SHP77 (cell line): ENCODE data around the gene DNAJC30.

Experiments used
- DNase-seq, 2 experiments: peaks; one replicate each; lab custom pipeline; 2025; lab: John Stamatoyannopoulos, UW

Gene DNAJC30

DNA sequence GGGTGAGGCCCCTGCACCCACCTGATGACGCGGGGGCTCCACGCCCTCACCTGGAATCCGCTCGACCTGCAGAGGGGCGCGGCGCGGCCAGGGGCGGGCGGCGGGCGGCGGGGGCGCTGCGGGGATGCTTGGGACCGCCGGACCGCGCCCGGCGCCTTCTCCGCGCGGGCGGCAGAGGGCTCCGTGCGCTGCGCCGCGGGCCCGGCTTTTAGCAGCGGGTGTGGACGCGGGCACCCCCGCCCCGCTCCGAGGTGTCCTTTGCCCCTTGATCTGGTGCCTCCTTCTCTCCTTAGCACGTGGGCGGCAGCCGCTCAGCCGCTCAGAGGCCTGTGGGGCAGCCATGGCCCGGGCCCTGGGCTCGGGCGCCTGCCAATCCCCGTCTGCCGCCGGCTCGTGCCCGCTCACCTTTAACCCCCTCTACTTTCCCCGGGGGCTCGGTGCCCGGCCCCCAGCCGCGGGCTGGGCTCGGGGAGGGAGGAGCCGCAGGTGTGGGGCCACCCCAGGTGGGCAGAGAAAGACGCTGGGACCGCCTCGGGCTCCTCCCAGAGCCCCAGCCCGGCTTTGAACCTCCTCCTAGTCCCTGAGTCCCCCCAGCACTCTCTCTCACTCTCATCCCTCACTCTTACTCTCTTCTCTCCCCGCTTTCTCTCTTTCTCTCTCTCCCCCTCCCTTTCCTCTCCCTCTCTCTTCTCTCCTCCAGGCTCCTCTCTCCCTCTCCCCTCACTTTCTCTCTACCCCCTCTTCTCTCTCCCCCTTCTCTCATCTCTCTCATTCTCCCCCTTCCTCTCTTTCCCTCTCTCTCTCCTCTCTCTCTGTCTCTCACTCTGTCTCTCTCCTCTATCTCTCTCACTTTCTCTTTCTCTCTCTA is 35.3 kb downstream of the DNAJC30 start:
- no peak for DNase-seq

DNA sequence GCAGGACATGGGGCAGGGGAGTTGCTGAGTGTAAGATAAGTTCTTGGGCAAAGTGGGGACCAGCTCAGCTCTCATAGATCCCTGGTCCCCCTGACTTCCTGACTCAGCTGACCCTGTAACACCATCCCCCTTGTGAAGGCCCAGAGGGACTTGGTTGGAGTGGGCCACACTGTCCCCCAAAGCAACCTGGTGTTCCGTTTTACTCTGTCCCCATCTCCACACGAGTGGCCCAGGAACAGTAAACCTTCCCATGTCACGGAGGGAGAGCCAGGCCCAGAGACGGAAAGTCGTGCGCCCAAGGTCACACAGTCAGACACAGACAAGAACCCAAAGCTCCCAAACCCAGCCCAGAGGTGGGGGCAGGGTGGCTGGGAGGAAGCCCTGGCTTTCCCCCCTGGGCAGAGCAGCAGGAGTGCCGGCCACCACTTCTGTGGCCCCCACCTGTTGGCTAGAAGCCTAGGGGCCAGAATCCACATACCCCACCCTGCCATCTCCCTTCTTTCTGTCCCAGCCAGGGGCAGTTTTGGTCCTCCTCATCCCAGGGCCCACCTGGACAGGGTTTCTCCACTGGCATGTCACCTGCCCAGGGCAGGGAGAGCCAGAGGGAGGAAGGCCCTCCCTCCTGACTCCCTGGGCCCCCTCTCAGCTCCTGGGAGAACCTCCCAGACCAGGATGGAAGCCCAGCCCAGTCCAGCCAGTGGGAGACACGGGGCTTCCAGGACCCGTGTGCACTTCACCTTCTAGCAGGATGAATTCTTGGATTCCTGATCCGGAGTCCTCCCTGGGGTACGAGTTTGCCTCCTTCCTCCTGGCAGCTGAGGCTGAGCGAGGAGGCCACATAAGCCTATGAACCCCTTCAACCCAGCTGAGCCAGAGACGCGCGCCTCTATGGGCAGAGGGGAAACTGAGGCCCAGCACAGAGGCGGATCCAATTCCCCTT is 36.2 kb downstream of the DNAJC30 start:
- DNase-seq, result no peak

DNA sequence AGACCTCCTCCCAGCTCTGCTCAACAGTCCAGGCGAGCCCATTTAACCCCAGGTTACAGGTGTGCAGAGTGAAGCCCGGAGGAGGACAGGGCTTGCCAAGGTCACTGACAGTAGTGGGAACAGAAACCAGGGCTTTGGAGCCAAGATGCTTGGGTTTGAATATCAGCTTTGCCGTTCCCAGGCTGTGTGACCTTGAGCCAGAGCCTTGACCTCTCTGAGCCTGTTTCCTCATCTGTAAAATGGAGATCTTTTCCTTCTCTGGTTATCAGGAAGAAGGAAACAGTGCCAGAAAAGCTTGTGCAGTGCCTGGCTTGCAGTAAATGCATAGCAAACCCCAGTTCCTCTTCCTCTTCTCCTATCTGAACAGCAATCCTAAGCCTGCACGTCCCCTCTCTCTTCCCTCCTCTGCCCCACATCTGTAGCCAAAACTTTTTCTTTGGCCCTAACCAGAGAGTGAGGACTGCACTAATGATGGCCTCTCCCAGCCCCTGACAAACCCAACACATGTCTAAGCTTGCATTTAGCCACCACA is 37.5 kb downstream of the DNAJC30 start:
- no peak for DNase-seq

DNA sequence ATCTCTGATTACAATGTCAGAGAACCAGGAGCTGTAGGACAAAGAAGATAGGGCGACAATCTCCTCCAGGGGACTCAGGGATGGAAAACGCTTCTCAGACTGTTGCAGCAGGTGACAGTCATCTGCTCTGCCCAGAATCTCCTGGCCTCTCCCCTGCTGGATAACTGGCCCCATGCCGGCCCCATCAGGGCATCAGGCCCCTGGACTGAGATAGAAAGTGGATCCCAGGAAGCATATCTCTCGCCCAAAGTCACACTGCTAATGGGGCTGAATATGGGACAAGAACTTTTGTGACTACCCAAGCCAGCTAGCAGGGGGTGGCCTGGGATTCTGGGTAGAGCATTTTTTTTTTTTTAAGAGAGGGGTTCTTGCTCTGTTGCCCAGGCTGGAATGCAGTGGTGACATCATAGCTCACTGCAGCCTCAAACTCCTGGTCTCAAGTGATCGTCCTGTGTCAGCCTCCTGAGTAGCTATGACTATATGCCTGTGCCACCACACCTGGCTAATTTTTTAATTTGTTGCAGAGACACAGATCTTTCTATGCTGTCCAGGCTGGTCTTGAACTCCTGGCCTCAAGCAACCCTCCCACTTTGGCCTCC is 38.5 kb downstream of the DNAJC30 start:
- no peak for DNase-seq

DNA sequence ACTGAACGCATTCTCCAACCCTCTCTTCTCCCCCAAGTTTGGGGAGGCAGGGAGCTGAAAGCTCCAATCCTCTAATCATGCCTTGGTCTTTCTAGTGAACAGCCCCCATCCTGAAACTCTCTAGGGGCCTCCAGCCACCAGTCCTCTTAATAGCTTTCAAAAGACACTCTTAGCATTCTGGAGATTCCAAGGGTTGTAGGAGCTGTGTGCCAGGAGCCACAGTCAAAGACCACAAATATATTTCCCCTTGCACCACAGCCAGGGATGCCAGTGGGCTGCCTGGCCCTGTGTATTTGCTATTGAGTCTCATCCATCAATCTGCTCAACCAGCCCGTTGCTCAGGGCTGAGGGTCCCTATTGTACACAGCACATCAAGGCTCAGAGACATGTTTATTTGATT is 40.4 kb downstream of the DNAJC30 start:
- DNase-seq, result no peak

DNA sequence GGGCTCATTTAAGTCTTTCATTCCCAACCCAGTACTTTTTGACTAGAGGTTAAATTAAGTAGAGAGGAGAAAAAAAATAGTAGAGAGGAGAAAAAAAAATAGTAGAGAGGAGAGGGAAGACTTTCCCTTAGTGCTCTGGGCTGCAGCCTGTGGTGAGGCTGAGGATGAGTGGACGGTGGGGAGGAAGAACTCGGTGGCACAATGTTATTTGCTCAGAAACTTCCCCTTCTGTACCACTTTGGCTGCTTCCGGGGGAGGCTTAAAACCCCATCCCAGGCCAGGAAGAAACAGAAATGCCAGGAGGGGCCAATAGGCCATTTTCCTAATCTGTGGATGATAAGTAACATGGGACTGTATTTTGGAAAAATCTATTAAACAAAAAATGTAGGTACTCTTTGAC is 44.3 kb downstream of the DNAJC30 start:
- DNase-seq, result no peak

DNA sequence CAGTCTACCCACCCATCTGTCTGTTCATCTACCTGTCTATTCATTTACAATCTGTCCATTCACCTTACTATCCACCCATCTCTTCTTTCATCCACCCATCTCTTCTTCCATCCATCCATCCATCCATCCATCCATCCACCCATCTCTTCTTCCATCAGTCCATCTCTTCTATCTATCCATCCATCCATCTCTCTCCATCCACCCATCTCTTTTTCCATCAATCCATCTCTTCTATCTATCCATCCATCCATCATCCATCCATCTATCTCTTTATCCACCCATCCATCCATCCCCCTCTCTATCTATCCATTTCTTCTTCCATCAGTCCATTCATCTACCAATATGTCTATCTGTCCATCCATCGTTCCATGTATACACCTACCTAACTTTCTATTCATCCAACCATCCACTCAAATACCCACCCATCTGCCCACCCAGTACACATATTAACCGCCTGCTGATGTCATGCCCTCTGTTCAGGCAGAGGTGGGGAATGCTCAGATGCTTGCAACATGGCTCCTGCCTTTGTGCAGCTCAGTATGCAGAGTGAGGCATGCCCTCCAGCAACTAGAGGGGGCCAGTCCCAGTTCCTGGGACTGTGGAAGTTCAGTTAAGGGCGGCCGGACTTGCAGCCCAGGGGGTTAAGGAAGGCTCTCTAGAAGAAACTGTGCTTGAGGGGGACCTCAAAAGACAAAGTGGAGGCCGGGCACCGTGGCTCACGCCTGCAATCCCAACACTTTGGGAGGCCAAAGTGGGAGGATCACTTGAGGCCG is 47.6 kb downstream of the DNAJC30 start:
- DNase-seq, result no peak

DNA sequence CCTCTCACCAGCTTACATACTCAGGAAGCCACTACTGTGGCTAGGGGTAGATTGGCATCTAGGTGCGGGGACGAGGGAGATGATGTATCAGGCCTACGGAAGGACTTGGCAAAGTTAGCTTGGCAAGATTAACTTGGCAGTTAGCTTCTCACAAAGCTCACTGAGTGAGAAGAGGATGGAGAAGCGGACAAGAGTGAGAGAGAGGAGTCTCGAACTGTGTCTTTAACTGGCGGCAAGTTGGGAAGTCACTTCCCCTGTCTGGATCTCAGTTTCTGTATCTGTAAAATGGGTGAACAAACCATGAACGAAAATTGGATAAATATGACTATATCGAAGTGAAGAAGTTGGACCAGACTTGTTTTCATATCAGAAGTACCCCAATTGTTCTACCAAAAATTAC is 49.4 kb downstream of the DNAJC30 start:
- no peak for DNase-seq

DNA sequence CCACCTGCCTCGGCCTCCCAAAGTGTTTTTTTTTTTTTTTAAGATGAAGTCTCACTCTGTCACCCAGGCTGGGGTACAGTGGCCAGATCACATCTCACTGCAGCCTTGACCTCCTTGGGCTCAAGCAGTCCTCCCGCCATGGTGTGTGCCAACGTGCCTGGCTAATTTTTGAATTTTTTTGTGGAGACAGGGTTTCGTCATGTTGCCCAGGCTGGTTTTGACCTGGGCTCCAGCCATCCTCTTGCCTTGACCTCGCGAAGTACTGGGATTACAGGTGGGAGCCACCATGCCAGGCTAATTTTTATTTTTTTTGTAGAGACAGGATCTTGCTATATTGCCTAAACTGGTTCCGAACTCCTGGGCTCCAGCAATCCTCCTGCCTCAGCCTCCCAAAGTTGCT is 49.9 kb downstream of the DNAJC30 start:
- DNase-seq, result no peak

DNA sequence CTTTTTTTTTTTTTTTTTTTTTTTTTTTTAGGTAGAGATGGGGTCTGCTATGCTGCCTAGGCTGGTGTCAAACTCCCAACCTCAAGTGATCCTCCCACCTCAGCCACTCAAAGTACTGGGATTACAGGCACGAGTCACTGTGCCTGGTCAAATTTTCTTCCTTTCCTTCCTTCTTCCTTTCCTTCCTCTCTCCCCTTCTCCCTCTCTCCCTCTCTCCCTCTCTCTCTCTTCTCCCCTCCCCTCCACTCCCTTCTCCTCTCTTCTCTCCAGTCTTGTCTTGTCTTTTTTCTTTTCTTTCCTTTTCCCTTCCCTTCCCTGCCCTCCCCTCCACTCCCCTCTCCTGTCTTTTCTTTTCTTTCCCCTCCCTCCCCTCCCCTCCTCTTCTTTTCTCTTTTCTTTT is 51.7 kb downstream of the DNAJC30 start:
- no peak for DNase-seq
